KMS-11 (cell line): ENCODE data around the gene MVK.
A peak's percentile ranks its signal among the peaks of the same experiment; 100 is the strongest.

Experiments
- H2AFZ ChIP-seq: fragments of 200-600 bp; sonication (generic); 2 replicates; pipeline ENCODE4 v1.6.1; 2016; ENCODE audit warnings: antibody characterized with exemption, mixed run types, low read depth
- H3K27ac ChIP-seq: fragments of 200-600 bp; sonication (generic); 2 replicates; pipeline ENCODE4 v1.6.1; 2016; ENCODE audit warnings: mild to moderate bottlenecking, mixed run types
- H3K27me3 ChIP-seq: fragments of 200-600 bp; sonication (generic); 2 replicates; pipeline ENCODE4 v1.6.1; 2017; ENCODE audit warnings: mild to moderate bottlenecking, low read depth, mixed run types, moderate library complexity; ENCODE audit not compliant: insufficient read depth
- H3K36me3 ChIP-seq: fragments of 200-600 bp; sonication (generic); 2 replicates; pipeline ENCODE4 v1.6.1; 2017; ENCODE audit warnings: mild to moderate bottlenecking, mixed run types; ENCODE audit not compliant: insufficient read depth
- H3K4me1 ChIP-seq: fragments of 200-600 bp; sonication (generic); 2 replicates; pipeline ENCODE4 v1.6.1; 2016; ENCODE audit warnings: mild to moderate bottlenecking, low read depth, mixed run types; ENCODE audit not compliant: poor library complexity, severe bottlenecking
- H3K4me2 ChIP-seq: fragments of 200-600 bp; sonication (generic); 2 replicates; pipeline ENCODE4 v1.7.0; 2016; ENCODE audit warnings: mild to moderate bottlenecking, mixed run types
- H3K4me3 ChIP-seq: fragments of 200-600 bp; sonication (generic); IDR thresholded peaks from 2 replicates; pipeline ENCODE4 v1.6.1; 2017; ENCODE audit warnings: low read depth, low read length, mixed read lengths; ENCODE audit not compliant: insufficient read depth
- H3K79me2 ChIP-seq: fragments of 200-600 bp; sonication (generic); 2 replicates; pipeline ENCODE4 v1.6.1; 2016; ENCODE audit warnings: low read depth, mixed run types; ENCODE audit not compliant: insufficient read depth
- H3K9ac ChIP-seq: fragments of 200-600 bp; sonication (generic); 2 replicates; pipeline ENCODE4 v1.6.1; 2016; ENCODE audit warnings: mild to moderate bottlenecking, mixed run types
- H4K20me1 ChIP-seq: fragments of 200-600 bp; sonication (generic); 2 replicates; pipeline ENCODE4 v1.6.1; 2016; ENCODE audit warnings: mild to moderate bottlenecking, mixed run types; ENCODE audit not compliant: insufficient read depth
- TF ChIP-seq, protein P1 (sequence below): fragments of 200-600 bp; sonication (generic); conservative IDR thresholded peaks from 2 replicates; pipeline ENCODE4 v1.6.1; 2017; ENCODE audit warnings: low read depth, mild to moderate bottlenecking, antibody characterized with exemption, low read length, moderate library complexity, mixed read lengths

Gene MVK

DNA sequence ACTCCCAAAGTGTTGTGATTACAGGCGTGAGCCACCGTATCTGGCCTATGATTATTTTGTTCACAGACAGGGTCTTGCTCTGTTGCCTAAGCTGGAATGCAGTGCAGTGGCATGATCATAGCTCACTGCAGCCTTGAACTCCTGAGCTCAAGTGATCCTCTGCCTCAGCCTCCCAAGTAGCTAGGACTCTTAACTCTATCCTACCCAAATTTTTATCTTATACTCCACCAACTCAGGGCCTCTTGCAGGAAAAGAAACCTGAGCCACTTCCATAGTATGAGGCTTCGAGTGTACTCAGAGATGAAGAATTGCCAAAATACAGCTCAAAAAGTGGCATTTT lies 1.1 kb upstream of the MVK start:
- peak overlapping the region; percentile 78 for H3K4me2 ChIP-seq
- H3K4me3 ChIP-seq, result no peak overlapping the region
- no peaks in the 10 kb centered on the region for H4K20me1 ChIP-seq
- peaks cover 11% of the 10 kb centered on the region for H3K4me1 ChIP-seq
- peaks cover 8% of the 10 kb centered on the region; the same call in 1 of the 2 replicates for H3K79me2 ChIP-seq
- peak overlapping the region; percentile 52; the same call in 1 of the 2 replicates for H2AFZ ChIP-seq
- H3K27me3 ChIP-seq, result no peaks in the 10 kb centered on the region
- peak overlapping the region; percentile 77; the same call in 1 of the 2 replicates for H3K27ac ChIP-seq
- no peaks in the 10 kb centered on the region for H3K36me3 ChIP-seq
- peak overlapping the region; percentile 87 for H3K9ac ChIP-seq
- TF ChIP-seq, protein P1, sequence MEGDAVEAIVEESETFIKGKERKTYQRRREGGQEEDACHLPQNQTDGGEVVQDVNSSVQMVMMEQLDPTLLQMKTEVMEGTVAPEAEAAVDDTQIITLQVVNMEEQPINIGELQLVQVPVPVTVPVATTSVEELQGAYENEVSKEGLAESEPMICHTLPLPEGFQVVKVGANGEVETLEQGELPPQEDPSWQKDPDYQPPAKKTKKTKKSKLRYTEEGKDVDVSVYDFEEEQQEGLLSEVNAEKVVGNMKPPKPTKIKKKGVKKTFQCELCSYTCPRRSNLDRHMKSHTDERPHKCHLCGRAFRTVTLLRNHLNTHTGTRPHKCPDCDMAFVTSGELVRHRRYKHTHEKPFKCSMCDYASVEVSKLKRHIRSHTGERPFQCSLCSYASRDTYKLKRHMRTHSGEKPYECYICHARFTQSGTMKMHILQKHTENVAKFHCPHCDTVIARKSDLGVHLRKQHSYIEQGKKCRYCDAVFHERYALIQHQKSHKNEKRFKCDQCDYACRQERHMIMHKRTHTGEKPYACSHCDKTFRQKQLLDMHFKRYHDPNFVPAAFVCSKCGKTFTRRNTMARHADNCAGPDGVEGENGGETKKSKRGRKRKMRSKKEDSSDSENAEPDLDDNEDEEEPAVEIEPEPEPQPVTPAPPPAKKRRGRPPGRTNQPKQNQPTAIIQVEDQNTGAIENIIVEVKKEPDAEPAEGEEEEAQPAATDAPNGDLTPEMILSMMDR, result no peak

GRCh38 chr12:109573914-109574244 lies 285 bp downstream of the MVK start:
- H3K79me2 ChIP-seq, result peaks cover 8% of the 10 kb centered on the region; the same call in 1 of the 2 replicates
- no peaks in the 10 kb centered on the region for H3K36me3 ChIP-seq
- peak overlapping the region; percentile 54; the same call in 1 of the 2 replicates for H2AFZ ChIP-seq
- TF ChIP-seq, protein P1, result no peak
- H3K4me3 ChIP-seq, result no peak overlapping the region
- H3K27me3 ChIP-seq, result no peaks in the 10 kb centered on the region
- H3K4me2 ChIP-seq, result peak overlapping the region; percentile 40
- peak overlapping the region; percentile 87; the same call in 1 of the 2 replicates for H3K9ac ChIP-seq
- H3K4me1 ChIP-seq, result peaks cover 11% of the 10 kb centered on the region
- H4K20me1 ChIP-seq, result no peaks in the 10 kb centered on the region
- no peak overlapping the region for H3K27ac ChIP-seq

DNA sequence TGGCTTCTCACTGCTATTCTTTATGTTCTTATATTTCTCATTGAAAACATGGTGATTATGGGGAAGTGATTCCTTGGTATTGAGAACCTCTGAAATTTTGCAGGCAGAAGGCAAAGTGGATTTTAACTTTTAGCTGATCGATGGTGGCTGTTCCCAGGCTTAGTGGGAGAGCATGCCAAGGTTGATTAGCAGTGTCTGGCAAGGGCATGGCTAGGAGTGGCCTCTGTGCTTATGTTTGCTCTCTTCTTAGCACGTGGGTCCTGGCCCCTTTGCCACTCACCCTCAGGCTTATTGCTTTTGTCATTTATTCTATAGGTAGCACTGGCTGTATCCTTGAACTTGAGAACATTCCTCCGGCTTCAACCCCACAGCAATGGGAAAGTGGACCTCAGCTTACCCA lies 2.1 kb downstream of the MVK start:
- Histone ChIP-seq H3K79me2 (peaks cover 8% of the 10 kb centered on the region; the same call in 1 of the 2 replicates), H3K36me3 (no peaks in the 10 kb centered on the region), H3K27ac (no peak overlapping the region), H4K20me1 (no peaks in the 10 kb centered on the region), H3K4me3 (no peak overlapping the region), H3K4me1 (peaks cover 11% of the 10 kb centered on the region), H3K9ac (no peak overlapping the region), H3K4me2 (no peak overlapping the region), H3K27me3 (no peaks in the 10 kb centered on the region), H2AFZ (no peak overlapping the region)
- TF ChIP-seq, protein P1, result no peak

- TF ChIP-seq, protein P1, result no peak
- H3K27me3 ChIP-seq, result no peaks in the 10 kb centered on the region
Measured at GRCh38 chr12:109577311-109577710, 3.7 kb downstream of the MVK start.

More at GRCh38 chr12:109577311-109577710, 3.7 kb downstream of the MVK start:
- Histone ChIP-seq H3K79me2 (peaks cover 8% of the 10 kb centered on the region; the same call in 1 of the 2 replicates), H3K9ac (no peak overlapping the region), H3K4me3 (no peak overlapping the region), H3K36me3 (no peaks in the 10 kb centered on the region), H2AFZ (no peak overlapping the region), H3K27ac (no peak overlapping the region), H4K20me1 (no peaks in the 10 kb centered on the region), H3K4me2 (no peak overlapping the region), H3K4me1 (peaks cover 11% of the 10 kb centered on the region)
